ENCODE data around the gene AKT3.

DNA sequence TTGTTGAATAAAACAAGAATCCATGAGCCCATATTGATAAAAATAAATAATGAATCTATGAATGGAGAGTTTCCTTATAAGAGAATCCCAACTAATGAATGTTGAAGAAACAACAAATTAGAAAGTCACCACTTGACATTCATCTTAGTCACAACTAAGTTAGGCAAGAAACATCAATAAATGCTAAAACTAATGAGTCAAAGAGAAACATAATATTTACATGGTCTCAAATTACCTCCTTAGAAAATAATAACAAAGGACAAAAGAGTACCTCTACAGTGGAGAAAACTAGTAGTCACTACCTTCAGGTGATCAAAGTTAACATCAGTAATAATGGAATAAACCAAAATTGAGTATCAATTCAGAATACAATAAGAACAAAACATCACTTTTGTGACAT is 93.5 kb downstream of the AKT3 start:
- no peak for TF ChIP-seq POLR2AphosphoS5 (IDR thresholded peaks at IDR 0.05; ENCODE audit: low read depth)
- TF ChIP-seq, protein P1, sequence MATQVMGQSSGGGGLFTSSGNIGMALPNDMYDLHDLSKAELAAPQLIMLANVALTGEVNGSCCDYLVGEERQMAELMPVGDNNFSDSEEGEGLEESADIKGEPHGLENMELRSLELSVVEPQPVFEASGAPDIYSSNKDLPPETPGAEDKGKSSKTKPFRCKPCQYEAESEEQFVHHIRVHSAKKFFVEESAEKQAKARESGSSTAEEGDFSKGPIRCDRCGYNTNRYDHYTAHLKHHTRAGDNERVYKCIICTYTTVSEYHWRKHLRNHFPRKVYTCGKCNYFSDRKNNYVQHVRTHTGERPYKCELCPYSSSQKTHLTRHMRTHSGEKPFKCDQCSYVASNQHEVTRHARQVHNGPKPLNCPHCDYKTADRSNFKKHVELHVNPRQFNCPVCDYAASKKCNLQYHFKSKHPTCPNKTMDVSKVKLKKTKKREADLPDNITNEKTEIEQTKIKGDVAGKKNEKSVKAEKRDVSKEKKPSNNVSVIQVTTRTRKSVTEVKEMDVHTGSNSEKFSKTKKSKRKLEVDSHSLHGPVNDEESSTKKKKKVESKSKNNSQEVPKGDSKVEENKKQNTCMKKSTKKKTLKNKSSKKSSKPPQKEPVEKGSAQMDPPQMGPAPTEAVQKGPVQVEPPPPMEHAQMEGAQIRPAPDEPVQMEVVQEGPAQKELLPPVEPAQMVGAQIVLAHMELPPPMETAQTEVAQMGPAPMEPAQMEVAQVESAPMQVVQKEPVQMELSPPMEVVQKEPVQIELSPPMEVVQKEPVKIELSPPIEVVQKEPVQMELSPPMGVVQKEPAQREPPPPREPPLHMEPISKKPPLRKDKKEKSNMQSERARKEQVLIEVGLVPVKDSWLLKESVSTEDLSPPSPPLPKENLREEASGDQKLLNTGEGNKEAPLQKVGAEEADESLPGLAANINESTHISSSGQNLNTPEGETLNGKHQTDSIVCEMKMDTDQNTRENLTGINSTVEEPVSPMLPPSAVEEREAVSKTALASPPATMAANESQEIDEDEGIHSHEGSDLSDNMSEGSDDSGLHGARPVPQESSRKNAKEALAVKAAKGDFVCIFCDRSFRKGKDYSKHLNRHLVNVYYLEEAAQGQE (IDR thresholded peaks at IDR 0.05; ENCODE audit: unreplicated experiment): no peak
- TF ChIP-seq, protein P2, sequence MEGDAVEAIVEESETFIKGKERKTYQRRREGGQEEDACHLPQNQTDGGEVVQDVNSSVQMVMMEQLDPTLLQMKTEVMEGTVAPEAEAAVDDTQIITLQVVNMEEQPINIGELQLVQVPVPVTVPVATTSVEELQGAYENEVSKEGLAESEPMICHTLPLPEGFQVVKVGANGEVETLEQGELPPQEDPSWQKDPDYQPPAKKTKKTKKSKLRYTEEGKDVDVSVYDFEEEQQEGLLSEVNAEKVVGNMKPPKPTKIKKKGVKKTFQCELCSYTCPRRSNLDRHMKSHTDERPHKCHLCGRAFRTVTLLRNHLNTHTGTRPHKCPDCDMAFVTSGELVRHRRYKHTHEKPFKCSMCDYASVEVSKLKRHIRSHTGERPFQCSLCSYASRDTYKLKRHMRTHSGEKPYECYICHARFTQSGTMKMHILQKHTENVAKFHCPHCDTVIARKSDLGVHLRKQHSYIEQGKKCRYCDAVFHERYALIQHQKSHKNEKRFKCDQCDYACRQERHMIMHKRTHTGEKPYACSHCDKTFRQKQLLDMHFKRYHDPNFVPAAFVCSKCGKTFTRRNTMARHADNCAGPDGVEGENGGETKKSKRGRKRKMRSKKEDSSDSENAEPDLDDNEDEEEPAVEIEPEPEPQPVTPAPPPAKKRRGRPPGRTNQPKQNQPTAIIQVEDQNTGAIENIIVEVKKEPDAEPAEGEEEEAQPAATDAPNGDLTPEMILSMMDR (conservative IDR thresholded peaks at IDR 0.05; ENCODE audit: low read depth in 2 of 2): no peak
- no peak for TF ChIP-seq NANOG (IDR thresholded peaks at IDR 0.05; ENCODE audit: borderline replicate concordance)

Measured in GM23338 (cell line).